Measurements from ENCODE around the gene CCL16. TPM values are rescaled to one million over a fixed set of nuclear protein-coding genes. Genes with fewer than 3 reads are reported as not detected.
"Not testable (repeated sequence)": the region's sequence is repeated elsewhere in the genome, so short reads cannot be mapped to it uniquely, and the experiment has no call there.

The CCL16 gene
- total RNA-seq, 4 donors from 2014 or later: 0.81 TPM; not detected in 3

GRCh38 chr17:36001110-36001771 is 19.9 kb upstream of the CCL16 start, which contains the start of gene CCL15:
Gene CCL15 (minus strand): TSS chr17:36001553. CDS start chr17:36001492, 61 bp downstream.
- H3K4me3 ChIP-seq (replicated peaks in 1 of 3): no peak within 1 kb of the TSS
- H3K9me3 ChIP-seq: no peaks in the 10 kb centered on the region
- 68 to 76% methylated on average over 6 of the region's 6 CpGs for WGBS, 2 donors
- intact Hi-C loops (cut with DNase I): no loop called here
- TF ChIP-seq POLR2A (IDR thresholded peaks at IDR 0.05) (no peak), CTCF (IDR thresholded peaks at IDR 0.05) (no peak)
- H3K36me3 ChIP-seq: no peaks in the 10 kb centered on the region
- peaks cover 8 to 10% of the 10 kb centered on the region in 2 donors for H3K4me1 ChIP-seq
- DNase-seq: no peak
- no peak within 1 kb of the TSS for H3K27ac ChIP-seq
- H3K27me3 ChIP-seq: no peaks in the 10 kb centered on the region

- 77 to 90% methylated on average over 6 of the region's 6 CpGs for WGBS, 2 donors
- Histone ChIP-seq H3K4me1 (peaks cover 8 to 10% of the 10 kb centered on the region in 2 donors), H3K9me3 (no peaks in the 10 kb centered on the region), H3K27ac (no peak overlapping the region), H3K4me3 (replicated peaks in 1 of 3) (no peak overlapping the region), H3K27me3 (no peaks in the 10 kb centered on the region), H3K36me3 (no peaks in the 10 kb centered on the region)
- DNase-seq: no peak
- TF ChIP-seq POLR2A (IDR thresholded peaks at IDR 0.05) (no peak), CTCF (IDR thresholded peaks at IDR 0.05) (no peak)
- intact Hi-C loops (cut with DNase I): no loop called here
Measured at GRCh38 chr17:36000732-36001109, 19.4 kb upstream of the CCL16 start.

GRCh38 chr17:35998756-35999155 is 17.5 kb upstream of the CCL16 start:
- Histone ChIP-seq H3K36me3 (no peaks in the 10 kb centered on the region), H3K27me3 (no peaks in the 10 kb centered on the region), H3K27ac (no peak overlapping the region), H3K9me3 (no peaks in the 10 kb centered on the region), H3K4me3 (replicated peaks in 1 of 3) (no peak overlapping the region), H3K4me1 (peaks cover 8 to 10% of the 10 kb centered on the region in 2 donors)
- 62 to 91% methylated on average over 1 of the region's 1 CpG for WGBS, 2 donors
- TF ChIP-seq CTCF (IDR thresholded peaks at IDR 0.05): no peak
- intact Hi-C loops (cut with DNase I): no loop called here
- no peak for DNase-seq

DNA sequence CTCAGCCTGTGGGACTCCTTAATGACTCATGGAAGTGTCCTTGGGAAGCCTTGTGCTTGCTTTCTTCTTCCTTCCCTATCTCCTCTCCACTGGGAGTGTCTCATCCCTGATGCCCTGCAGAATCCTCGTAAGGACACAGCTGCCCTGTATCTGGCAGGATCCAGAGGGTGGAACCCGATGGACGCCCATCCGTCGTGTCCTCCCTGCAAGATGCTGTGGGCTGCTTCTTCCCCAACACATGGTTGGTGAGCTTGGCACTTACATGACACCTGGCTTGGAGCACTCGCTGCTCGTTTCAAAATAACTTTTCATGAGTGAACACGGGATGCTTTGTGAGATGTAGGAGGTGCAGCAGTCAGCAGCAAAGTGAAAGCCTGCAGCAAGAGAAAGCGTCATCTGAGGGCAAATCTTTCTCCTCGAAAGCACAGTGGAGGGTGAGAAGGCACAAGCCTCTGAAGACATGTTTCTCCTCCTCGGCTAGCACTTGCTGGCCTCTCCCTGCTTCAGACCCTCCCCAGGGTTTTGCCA is 16.8 kb upstream of the CCL16 start:
- Histone ChIP-seq H3K36me3 (no peaks in the 10 kb centered on the region), H3K4me1 (peaks cover 8 to 10% of the 10 kb centered on the region in 2 donors), H3K9me3 (no peaks in the 10 kb centered on the region), H3K4me3 (replicated peaks in 1 of 3) (no peak overlapping the region), H3K27me3 (no peaks in the 10 kb centered on the region), H3K27ac (no peak overlapping the region)
- WGBS, 2 donors: 76 to 87% methylated on average over 11 of the region's 11 CpGs
- intact Hi-C loops (cut with DNase I): no loop called here
- DNase-seq: no peak
- TF ChIP-seq POLR2A (IDR thresholded peaks at IDR 0.05) (no peak), CTCF (IDR thresholded peaks at IDR 0.05) (no peak)

DNA sequence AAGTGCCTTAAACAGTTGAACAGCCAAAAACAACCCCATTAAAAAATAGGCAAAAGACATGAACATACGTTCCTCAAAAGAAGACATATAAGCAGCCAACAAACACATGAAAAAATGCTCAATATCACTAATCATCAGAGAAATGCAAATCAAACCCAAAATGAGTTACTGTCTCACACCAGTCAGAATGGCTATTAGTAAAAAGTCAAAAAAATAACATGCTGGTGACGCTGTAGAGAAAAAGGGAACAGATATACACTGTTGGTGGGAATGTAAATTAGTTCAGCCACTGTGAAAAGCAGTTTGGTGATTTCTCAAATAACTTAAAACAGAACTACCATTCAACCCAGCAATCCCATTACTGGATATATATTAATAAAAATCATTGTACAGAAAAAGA is 14.0 kb upstream of the CCL16 start:
- H3K36me3 ChIP-seq; DNase-seq; H3K9me3 ChIP-seq; H3K4me1 ChIP-seq; H3K27ac ChIP-seq; H3K4me3 ChIP-seq (replicated peaks in 1 of 3); intact Hi-C loops (cut with DNase I); H3K27me3 ChIP-seq: not testable (repeated sequence)
- 53 to 77% methylated on average over 2 of the region's 2 CpGs for WGBS, 2 donors
